ENCODE results near the gene CCBE1.

DNA sequence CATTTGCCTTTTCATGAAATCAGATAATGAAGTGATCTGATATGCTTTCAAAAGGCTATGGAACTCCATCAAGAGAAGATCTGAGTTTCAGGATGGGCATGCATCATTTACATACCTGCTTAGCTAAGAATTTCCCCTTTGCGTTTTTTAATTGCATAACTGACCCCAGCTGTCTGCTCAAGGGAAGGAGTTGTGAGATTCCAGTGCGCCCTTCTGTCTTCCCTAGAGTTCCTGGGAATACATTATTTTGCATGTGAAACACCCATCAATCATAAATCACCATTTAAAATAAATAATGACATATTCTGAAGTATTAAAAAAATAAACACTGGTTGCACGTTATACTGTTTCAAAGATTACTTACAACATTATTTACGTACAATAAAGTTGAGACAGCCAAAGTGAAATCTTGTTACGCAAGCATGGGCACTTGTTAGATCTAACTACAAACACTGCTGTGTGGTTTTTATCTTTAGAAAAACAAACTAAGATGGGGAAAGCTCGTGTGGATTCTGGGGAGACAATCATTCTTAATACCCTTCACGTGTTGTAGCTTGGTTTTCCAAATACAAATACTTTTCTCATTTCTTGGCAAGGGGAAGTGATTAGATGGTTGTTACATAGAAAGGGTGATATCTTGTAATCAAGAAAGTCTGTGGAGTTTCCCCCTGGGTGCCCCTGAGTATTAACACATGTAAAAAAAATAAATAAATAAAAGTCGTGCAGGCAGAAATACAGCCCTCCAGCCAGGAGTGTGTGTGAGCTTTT lies 212.5 kb downstream of the CCBE1 start:
- no peak for TF ChIP-seq TAF1 (IDR thresholded peaks at IDR 0.05; ENCODE audit: low read depth)
- TF ChIP-seq RAD21 (conservative IDR thresholded peaks at IDR 0.05): no peak
- TF ChIP-seq CTCF (IDR thresholded peaks at IDR 0.05; ENCODE audit: poor library complexity, severe bottlenecking): no peak
- no peak for TF ChIP-seq SMC3 (conservative IDR thresholded peaks at IDR 0.05; ENCODE audit: poor library complexity)
- TF ChIP-seq EP300 (conservative IDR thresholded peaks at IDR 0.05; ENCODE audit: poor library complexity, severe bottlenecking): no peak
